ENCODE measurements around the gene ARHGAP44. TPM values are rescaled to one million over a fixed set of nuclear protein-coding genes. Genes with fewer than 3 reads are reported as not detected.

Gene ARHGAP44
- total and polyA plus RNA-seq, 7 experiments from 2014 or later, result 0.09 TPM; not detected in 5

DNA sequence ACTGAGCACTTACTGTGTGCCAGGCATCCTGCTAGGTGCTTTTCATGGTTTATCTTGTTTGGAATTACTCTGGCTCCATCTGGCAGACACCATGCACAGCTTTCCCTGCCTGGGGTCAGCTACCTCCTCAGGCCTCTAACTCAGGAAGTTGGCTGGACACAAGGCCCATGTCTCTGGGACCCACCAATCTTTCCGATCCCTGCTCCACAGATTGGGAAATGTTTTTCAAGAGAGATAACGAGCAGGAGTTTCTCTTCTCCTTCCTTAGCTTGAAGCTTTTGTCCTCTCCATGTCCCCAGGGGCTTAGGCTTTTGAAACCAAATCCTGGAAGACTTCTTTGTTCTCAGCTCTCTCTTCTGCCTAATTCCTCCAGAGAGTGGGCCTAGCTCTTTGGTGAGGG, 240.0 kb downstream of the ARHGAP44 start:
- POLR2A ChIA-PET, result interaction anchor here (5.2 kb wide), 1 partner anchor 11 kb away, joined by 40 read pairs; the partner anchor contains the start of gene ELAC2

DNA sequence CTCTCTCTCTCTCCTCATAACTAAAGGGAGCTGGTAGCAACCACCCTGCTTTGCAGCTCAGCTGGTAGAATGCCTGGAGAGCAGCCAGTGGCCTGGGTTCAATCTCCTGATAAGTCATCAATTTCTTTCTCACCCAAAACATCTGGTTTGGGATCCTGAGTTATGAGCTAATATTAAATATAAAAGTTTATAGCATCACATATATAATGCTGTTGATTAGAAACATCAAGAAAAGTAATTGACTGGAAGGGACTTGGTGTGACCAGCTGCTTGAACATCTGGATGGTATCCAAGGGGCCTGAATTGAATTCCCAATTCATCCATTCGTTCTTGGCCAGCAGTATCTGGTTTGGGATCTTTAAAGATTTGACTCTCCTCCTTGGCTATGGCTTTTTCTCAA, 240.8 kb downstream of the ARHGAP44 start:
- Histone ChIP-seq H3K27me3 (ENCODE audit: control insufficient read depth in 2 of 2, insufficient read depth in 2 of 2, low read length in 2 of 2) (peaks cover 0 to 2% of the 10 kb centered on the region in 2 donors), H3K4me1 (ENCODE audit: control insufficient read depth in 2 of 2, insufficient read depth in 2 of 2, low read length in 2 of 2) (peaks cover 0 to 12% of the 10 kb centered on the region in 2 donors), H3K36me3 (ENCODE audit: control insufficient read depth in 2 of 3, insufficient read depth in 3 of 3, low read length in 3 of 3) (no peaks in the 10 kb centered on the region), H3K9me3 (ENCODE audit: control insufficient read depth in 2 of 3, low read length in 3 of 3) (no peaks in the 10 kb centered on the region), H3K4me3 (ENCODE audit: low read length) (no peak overlapping the region), H3K27ac (ENCODE audit: low read depth, low read length) (no peak overlapping the region)
- Mint-ChIP-seq H3K4me3 (no peak overlapping the region), H3K4me1 (peaks cover 7 to 30% (median 22%) of the 10 kb centered on the region in 7 donors), H3K27me3 (peaks cover 0 to 20% (median 16%) of the 10 kb centered on the region in 5 donors), H3K36me3 (peaks cover 0 to 7% (median 0%) of the 10 kb centered on the region in 5 donors), H3K9me3 (peaks cover 0 to 9% (median 5%) of the 10 kb centered on the region in 11 donors), H3K27ac (peak overlapping the region in 2 of 9 donors; percentile 6 to 38)
- ChIA-PET CTCF (interaction anchor here (0.5 to 5.9 kb wide), 10 partner anchors 10 to 1784 kb away, joined by 3 to 77 read pairs (median 6); partner anchors contain the start of gene ELAC2), POLR2A (interaction anchor here (0.6 to 5.2 kb wide), 4 partner anchors 11 to 1271 kb away, joined by 3 to 40 read pairs (median 4); partner anchors contain the start of gene ELAC2)
- intact Hi-C loops (cut with micrococcal nuclease), result loop anchor here in 1 of 2 donors (1.0 to 5.0 kb wide), 5 partner anchors 12 to 1896 kb away; partner anchors contain the start of genes ELAC2 and HS3ST3B1
- no peak for DNase-seq
- no peak for ATAC-seq

More for the DNA sequence above, 240.0 kb downstream of the ARHGAP44 start:
- Mint-ChIP-seq H3K27me3 (peaks cover 0 to 17% (median 13%) of the 10 kb centered on the region in 5 donors), H3K4me1 (peaks cover 14 to 37% (median 26%) of the 10 kb centered on the region in 7 donors), H3K27ac (no peak overlapping the region), H3K36me3 (peaks cover 0 to 1% (median 0%) of the 10 kb centered on the region in 5 donors), H3K4me3 (no peak overlapping the region), H3K9me3 (peaks cover 0 to 6% (median under 1%) of the 10 kb centered on the region in 11 donors)
- CTCF ChIA-PET, result interaction anchor here (0.5 to 5.9 kb wide), 9 partner anchors 9 to 1908 kb away, joined by 3 to 77 read pairs (median 7); partner anchors contain the start of gene ELAC2
- Histone ChIP-seq H3K4me1 (ENCODE audit: control insufficient read depth in 2 of 2, insufficient read depth in 2 of 2, low read length in 2 of 2) (peaks cover 0 to 14% of the 10 kb centered on the region in 2 donors), H3K27me3 (ENCODE audit: control insufficient read depth in 2 of 2, insufficient read depth in 2 of 2, low read length in 2 of 2) (no peaks in the 10 kb centered on the region), H3K4me3 (ENCODE audit: low read length) (no peak overlapping the region), H3K27ac (ENCODE audit: low read depth, low read length) (no peak overlapping the region), H3K9me3 (ENCODE audit: control insufficient read depth in 2 of 3, low read length in 3 of 3) (no peaks in the 10 kb centered on the region), H3K36me3 (ENCODE audit: control insufficient read depth in 2 of 3, insufficient read depth in 3 of 3, low read length in 3 of 3) (no peaks in the 10 kb centered on the region)
- ATAC-seq, result no peak
- intact Hi-C loops (cut with micrococcal nuclease), result no loop called here
- DNase-seq, result no peak

DNA sequence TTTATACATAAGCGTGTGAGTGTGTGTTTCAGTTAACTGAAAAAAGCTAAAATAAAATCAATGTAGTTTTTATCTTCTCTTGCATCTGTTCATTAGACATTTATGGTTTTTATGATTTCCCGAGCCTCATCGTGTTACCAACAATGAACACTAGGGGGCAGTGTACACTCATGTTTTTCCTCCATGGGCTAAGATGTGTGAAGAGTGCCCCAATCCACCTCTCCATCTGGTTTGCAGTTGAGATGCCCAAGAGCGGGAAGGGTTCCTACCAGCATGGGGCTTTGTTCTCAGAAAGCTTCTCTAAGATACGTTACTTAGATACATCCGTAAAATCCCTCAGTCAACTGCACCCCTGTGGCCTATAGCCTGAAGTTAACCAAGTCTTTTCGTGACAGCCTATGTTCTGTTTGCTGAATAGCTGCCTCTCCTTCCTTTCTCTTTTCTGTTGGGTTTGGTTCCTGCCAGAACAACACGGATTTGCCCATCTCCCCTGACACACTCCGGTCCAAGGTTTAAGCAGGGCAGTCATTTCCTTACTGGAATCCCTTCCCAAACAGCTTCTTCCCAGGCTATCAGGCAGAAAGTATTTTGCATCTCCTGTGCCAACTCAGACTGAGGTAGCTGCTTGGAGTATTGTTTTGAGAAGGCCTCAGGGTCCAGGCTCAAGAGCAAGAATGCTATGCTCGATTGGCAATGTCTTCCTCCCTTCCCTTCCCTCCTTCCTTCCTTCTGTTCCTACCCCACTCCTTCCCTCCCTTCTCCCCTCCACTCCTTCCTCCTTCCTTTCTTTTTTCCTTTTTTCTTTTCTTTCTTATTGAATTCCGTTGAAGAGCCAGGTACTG, 241.4 kb downstream of the ARHGAP44 start:
- peak in 8 of 9 donors; percentile 13 to 64 (median 54) for DNase-seq
- ChIA-PET POLR2A (interaction anchor here (0.6 to 5.2 kb wide), 4 partner anchors 12 to 1271 kb away, joined by 3 to 40 read pairs (median 4); partner anchors contain the start of gene ELAC2), CTCF (interaction anchor here (0.8 to 5.9 kb wide), 10 partner anchors 10 to 1397 kb away, joined by 3 to 77 read pairs (median 6); partner anchors contain the start of gene ELAC2)
- peak; percentile 85 for ATAC-seq
- no peaks in the 10 kb centered on the region for H3K36me3 ChIP-seq (ENCODE audit: control insufficient read depth in 2 of 3, insufficient read depth in 3 of 3, low read length in 3 of 3)
- H3K9me3 ChIP-seq (ENCODE audit: control insufficient read depth in 2 of 3, low read length in 3 of 3), result peaks cover 0 to 4% (median 0%) of the 10 kb centered on the region in 3 experiments
- Mint-ChIP-seq H3K4me1 (peaks cover 6 to 29% (median 19%) of the 10 kb centered on the region in 7 donors), H3K36me3 (peaks cover 0 to 7% (median 0%) of the 10 kb centered on the region in 5 donors), H3K9me3 (peaks cover 0 to 15% (median 9%) of the 10 kb centered on the region in 11 donors), H3K27ac (peak overlapping the region in 7 of 9 donors; percentile 1 to 74 (median 42)), H3K4me3 (no peak overlapping the region), H3K27me3 (peaks cover 0 to 22% (median 16%) of the 10 kb centered on the region in 5 donors)
- H3K27ac ChIP-seq (ENCODE audit: low read depth, low read length), result no peak overlapping the region
- H3K4me3 ChIP-seq (ENCODE audit: low read length), result no peak overlapping the region
- intact Hi-C loops (cut with micrococcal nuclease), result loop anchor here in 1 of 2 donors (1.0 to 5.0 kb wide), 5 partner anchors 12 to 1896 kb away; partner anchors contain the start of genes ELAC2 and HS3ST3B1
- peaks cover 0 to 2% of the 10 kb centered on the region in 2 donors for H3K27me3 ChIP-seq (ENCODE audit: control insufficient read depth in 2 of 2, insufficient read depth in 2 of 2, low read length in 2 of 2)
- peaks cover 0 to 12% of the 10 kb centered on the region in 2 donors for H3K4me1 ChIP-seq (ENCODE audit: control insufficient read depth in 2 of 2, insufficient read depth in 2 of 2, low read length in 2 of 2)

DNA sequence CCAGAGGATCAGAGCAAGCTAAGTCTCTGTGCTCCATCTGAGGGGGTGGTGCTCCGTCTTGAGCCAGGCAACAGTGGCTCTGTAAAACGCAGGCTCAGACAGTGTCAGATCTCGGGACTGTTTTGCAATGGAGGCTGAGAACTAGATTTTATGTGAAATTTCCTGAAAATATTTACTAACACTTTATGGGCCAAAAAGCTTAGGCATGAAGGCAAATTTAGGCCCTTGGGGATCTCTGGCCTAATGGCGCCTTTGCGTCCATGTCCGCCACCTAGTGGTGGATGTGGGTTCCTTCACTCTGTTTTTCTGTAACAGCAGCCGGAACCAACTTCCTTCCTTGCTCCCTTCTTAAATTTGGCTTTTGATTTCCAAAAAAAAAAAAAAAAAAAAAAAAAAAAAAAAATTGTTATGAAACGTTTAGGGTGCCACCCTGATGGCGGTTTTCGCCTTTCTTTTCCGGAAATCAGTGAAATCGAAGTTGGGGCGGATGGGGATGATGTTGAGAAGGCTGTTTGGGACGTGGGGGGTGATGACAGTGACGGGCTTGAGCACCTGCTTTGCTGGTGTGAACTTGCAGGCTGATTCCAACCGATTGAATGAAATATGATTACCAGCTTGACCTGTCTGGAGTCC, 242.5 kb downstream of the ARHGAP44 start:
- peak; percentile 77 for ATAC-seq
- DNase-seq, result peak in 8 of 9 donors; percentile 34 to 63 (median 54)
- peaks cover 0 to 16% (median 6%) of the 10 kb centered on the region in 5 donors for H3K27me3 Mint-ChIP-seq
- H3K27ac Mint-ChIP-seq, result peak overlapping the region in 8 of 9 donors; percentile 41 to 90 (median 76)
- peaks cover 0 to 14% (median 4%) of the 10 kb centered on the region in 5 donors for H3K36me3 Mint-ChIP-seq
- Histone ChIP-seq H3K4me3 (ENCODE audit: low read length) (no peak overlapping the region), H3K9me3 (ENCODE audit: control insufficient read depth in 2 of 3, low read length in 3 of 3) (peaks cover 0 to 10% (median 0%) of the 10 kb centered on the region in 3 experiments), H3K4me1 (ENCODE audit: control insufficient read depth in 2 of 2, insufficient read depth in 2 of 2, low read length in 2 of 2) (peaks cover 0 to 12% of the 10 kb centered on the region in 2 donors), H3K27ac (ENCODE audit: low read depth, low read length) (no peak overlapping the region), H3K27me3 (ENCODE audit: control insufficient read depth in 2 of 2, insufficient read depth in 2 of 2, low read length in 2 of 2) (peaks cover 0 to 2% of the 10 kb centered on the region in 2 donors), H3K36me3 (ENCODE audit: control insufficient read depth in 2 of 3, insufficient read depth in 3 of 3, low read length in 3 of 3) (no peaks in the 10 kb centered on the region)
- intact Hi-C loops (cut with micrococcal nuclease), result loop anchor here (1.0 to 5.0 kb wide), 4 partner anchors 8 to 1270 kb away; partner anchors contain the start of gene HS3ST3B1 (in 1 of the 2)
- ChIA-PET POLR2A (interaction anchor here (1.0 to 5.2 kb wide), 3 partner anchors 13 to 1034 kb away, joined by 3 to 40 read pairs (median 4); partner anchors contain the start of genes ELAC2 and ZNF18), CTCF (interaction anchor here (0.7 to 5.9 kb wide), 6 partner anchors 8 to 542 kb away, joined by 4 to 77 read pairs (median 11); partner anchors contain the start of gene ELAC2)
- peaks cover 4 to 27% (median 17%) of the 10 kb centered on the region in 11 donors for H3K9me3 Mint-ChIP-seq
- H3K4me3 Mint-ChIP-seq, result peak overlapping the region in 8 of 10 donors; percentile 18 to 71 (median 42)
- peaks cover 6 to 29% (median 16%) of the 10 kb centered on the region in 7 donors for H3K4me1 Mint-ChIP-seq

DNA sequence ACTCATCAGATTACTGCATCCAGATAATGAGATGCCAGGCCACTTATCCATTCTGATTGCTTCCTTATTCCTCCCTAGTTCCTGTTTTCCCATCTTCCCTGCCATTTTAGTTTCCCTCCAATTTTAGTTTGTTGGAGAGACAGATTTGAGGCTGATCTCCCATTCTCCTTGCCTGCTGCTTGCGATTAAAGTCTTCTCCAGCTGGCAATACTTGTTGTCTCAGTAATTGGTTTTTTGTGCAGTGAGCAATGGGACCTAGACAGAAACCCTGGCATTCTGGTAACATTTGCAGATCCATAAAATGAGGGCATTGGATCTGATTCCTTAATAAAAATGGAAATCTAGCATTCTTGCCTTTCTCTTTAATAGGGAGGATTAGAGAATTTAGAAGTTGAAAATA, 246.1 kb downstream of the ARHGAP44 start:
- no peak overlapping the region for H3K4me3 Mint-ChIP-seq
- no peak for DNase-seq
- CTCF ChIA-PET, result no interaction called here
- no peaks in the 10 kb centered on the region for H3K36me3 ChIP-seq (ENCODE audit: control insufficient read depth in 2 of 3, insufficient read depth in 3 of 3, low read length in 3 of 3)
- no peak overlapping the region for H3K27ac Mint-ChIP-seq
- peaks cover 0 to 2% of the 10 kb centered on the region in 2 donors for H3K27me3 ChIP-seq (ENCODE audit: control insufficient read depth in 2 of 2, insufficient read depth in 2 of 2, low read length in 2 of 2)
- no peak overlapping the region for H3K4me3 ChIP-seq (ENCODE audit: low read length)
- peaks cover 0 to 12% of the 10 kb centered on the region in 2 donors for H3K4me1 ChIP-seq (ENCODE audit: control insufficient read depth in 2 of 2, insufficient read depth in 2 of 2, low read length in 2 of 2)
- peaks cover 0 to 18% (median 9%) of the 10 kb centered on the region in 5 donors for H3K36me3 Mint-ChIP-seq
- POLR2A ChIA-PET, result no interaction called here
- no peak overlapping the region for H3K27ac ChIP-seq (ENCODE audit: low read depth, low read length)
- intact Hi-C loops (cut with micrococcal nuclease), result no loop called here
- peaks cover 4 to 42% (median 17%) of the 10 kb centered on the region in 11 donors for H3K9me3 Mint-ChIP-seq
- no peak for ATAC-seq
- H3K9me3 ChIP-seq (ENCODE audit: control insufficient read depth in 2 of 3, low read length in 3 of 3), result peaks cover 0 to 10% (median 0%) of the 10 kb centered on the region in 3 experiments
- H3K27me3 Mint-ChIP-seq, result peaks cover 0 to 13% (median 6%) of the 10 kb centered on the region in 5 donors
- H3K4me1 Mint-ChIP-seq, result peaks cover 2 to 26% (median 16%) of the 10 kb centered on the region in 7 donors
